Endothelial cell of umbilical vein (primary cell): ENCODE data around the gene BAZ1A.

ENCODE experiments used
- POLR2A ChIP-seq: IDR thresholded peaks from 2 replicates; pipeline ENCODE4 v1.6.1; 2012; ENCODE audit warnings: low read depth, mild to moderate bottlenecking, control low read depth, low read length
- POLR2AphosphoS5 ChIP-seq: IDR thresholded peaks from 2 replicates; pipeline ENCODE4 v1.6.1; 2012; ENCODE audit warnings: low read depth, mild to moderate bottlenecking, control low read depth, low read length, moderate library complexity; ENCODE audit not compliant: insufficient read depth
- TF ChIP-seq, protein P1 (sequence below), 2 donors: IDR thresholded peaks; 1 replicate in 1 of 2; 2 replicates in 1 of 2; pipeline ENCODE4 v1.5.1; 2011; ENCODE audit warnings: low read length in 2 of 2, mild to moderate bottlenecking in 2 of 2, moderate library complexity in 2 of 2, control low read depth in 1 of 2, inconsistent platforms in 1 of 2, low read depth in 1 of 2; ENCODE audit not compliant: insufficient read depth in 1 of 2; ENCODE audit errors: extremely low read depth in 1 of 2
- TF ChIP-seq, protein P2 (sequence below): IDR thresholded peaks from 2 replicates; pipeline ENCODE4 v1.6.1; 2011; ENCODE audit not compliant: insufficient read depth, insufficient read length

DNA sequence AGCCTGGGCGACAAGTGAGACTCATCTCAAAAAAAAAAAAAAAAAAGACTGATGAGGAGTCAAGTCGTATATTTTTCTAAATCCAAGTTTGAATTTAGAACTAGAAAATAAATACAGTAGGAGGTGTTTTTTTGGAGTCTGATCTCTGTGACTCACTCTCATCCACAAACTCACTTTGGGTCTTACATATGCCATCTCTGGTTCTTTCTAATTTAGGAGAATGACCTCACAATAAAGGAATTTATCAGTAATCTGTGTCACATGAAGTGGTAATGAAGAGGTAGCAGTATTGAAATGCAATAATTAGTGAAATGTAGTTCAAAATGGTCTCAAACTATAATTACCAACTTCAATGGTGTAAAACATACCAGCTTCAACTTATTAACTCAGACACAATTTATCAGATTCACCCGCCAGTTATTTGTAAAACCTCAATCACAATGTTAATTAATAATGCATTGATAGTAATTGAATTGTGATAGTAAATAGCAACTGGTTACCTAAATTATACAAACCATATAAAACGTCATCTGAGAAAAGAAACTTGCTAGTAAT is 156.3 kb downstream of the BAZ1A start:
- TF ChIP-seq, protein P1, sequence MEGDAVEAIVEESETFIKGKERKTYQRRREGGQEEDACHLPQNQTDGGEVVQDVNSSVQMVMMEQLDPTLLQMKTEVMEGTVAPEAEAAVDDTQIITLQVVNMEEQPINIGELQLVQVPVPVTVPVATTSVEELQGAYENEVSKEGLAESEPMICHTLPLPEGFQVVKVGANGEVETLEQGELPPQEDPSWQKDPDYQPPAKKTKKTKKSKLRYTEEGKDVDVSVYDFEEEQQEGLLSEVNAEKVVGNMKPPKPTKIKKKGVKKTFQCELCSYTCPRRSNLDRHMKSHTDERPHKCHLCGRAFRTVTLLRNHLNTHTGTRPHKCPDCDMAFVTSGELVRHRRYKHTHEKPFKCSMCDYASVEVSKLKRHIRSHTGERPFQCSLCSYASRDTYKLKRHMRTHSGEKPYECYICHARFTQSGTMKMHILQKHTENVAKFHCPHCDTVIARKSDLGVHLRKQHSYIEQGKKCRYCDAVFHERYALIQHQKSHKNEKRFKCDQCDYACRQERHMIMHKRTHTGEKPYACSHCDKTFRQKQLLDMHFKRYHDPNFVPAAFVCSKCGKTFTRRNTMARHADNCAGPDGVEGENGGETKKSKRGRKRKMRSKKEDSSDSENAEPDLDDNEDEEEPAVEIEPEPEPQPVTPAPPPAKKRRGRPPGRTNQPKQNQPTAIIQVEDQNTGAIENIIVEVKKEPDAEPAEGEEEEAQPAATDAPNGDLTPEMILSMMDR (IDR thresholded peaks at IDR 0.05; ENCODE audit: extremely low read depth in 1 of 2, insufficient read depth in 1 of 2, low read depth in 1 of 2, low read length in 2 of 2), result no peak
- TF ChIP-seq POLR2A, result no peak
- TF ChIP-seq, protein P2, sequence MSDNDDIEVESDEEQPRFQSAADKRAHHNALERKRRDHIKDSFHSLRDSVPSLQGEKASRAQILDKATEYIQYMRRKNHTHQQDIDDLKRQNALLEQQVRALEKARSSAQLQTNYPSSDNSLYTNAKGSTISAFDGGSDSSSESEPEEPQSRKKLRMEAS, result no peak
- TF ChIP-seq POLR2AphosphoS5, result no peak
